T-helper 9 cell (primary cell): ENCODE data around the gene GATA5.
"Not testable (repeated sequence)": the region's sequence is repeated elsewhere in the genome, so short reads cannot be mapped to it uniquely, and the experiment has no call there.

Source experiments
- DNase-seq: peaks from one replicate; pipeline ENCODE4 v3.0.0-alpha.2; 2020

GATA5 gene

DNA sequence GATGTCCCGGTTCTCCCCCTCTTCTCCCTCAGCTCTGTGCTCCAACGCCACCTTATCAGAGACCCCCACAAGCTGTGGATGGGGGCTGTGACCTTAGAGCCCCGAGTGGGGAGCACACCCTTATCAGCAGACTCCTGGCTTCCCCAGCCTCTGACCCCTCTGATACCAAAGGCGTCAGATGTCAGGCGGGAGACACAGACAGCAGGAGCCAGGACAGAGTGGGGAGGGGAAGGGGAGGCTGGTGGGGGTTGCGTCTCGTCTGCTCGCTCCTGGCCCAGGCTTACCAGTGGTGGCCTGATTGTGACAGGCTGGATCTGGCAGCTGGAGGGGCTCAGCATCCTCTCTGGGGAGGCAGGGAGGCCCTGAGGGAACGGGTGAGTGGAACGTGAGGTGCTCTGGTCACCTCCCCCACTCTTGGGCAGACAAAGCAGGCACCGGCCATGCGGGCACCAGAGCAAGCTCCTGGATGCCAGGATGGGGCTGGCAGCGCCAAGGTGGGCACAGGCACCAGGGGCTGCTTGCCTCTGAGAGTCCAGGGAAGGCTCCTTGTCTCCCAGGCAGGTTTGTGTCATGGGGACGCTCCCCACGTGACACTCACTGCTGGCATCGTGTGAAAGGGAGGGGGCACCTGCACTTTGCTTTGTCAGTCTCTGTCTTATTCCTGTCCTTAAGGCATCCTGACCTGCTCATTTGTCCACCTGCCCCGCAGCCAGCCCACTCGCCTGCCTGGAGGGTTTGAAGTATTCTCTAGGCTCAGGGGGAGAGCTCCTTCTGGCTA, 27.8 kb upstream of the GATA5 start:
- DNase-seq = no peak

DNA sequence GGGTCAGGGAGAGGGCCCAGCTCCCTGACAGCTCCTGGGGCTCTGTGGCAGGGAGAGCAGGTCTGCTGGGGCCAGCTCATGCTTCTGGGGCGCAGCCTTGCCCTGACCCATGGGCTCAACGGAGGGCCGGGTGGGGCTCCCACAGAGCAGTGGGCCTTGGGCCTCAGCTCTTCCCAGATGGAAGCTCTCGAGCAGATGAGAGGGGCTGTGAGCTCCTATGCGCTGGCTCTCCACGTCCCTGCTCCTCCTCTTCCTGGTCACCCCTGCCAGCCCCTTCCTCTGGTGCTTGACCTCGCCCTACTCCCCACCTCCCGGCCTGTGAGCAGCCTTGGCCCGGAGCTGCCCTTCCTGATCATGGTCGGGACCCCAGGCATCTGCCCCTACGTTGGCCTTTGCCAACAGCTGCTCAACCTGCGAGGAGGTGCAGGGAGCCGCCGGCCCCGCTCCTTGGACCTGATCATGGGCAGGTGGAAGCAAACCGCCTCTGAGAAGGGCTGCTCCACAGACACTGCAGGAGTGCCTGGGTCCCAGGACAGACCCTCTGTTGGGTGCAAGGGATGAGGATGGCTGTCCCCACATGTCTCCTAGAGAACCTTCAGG, 26.8 kb upstream of the GATA5 start:
- DNase-seq = no peak

DNA sequence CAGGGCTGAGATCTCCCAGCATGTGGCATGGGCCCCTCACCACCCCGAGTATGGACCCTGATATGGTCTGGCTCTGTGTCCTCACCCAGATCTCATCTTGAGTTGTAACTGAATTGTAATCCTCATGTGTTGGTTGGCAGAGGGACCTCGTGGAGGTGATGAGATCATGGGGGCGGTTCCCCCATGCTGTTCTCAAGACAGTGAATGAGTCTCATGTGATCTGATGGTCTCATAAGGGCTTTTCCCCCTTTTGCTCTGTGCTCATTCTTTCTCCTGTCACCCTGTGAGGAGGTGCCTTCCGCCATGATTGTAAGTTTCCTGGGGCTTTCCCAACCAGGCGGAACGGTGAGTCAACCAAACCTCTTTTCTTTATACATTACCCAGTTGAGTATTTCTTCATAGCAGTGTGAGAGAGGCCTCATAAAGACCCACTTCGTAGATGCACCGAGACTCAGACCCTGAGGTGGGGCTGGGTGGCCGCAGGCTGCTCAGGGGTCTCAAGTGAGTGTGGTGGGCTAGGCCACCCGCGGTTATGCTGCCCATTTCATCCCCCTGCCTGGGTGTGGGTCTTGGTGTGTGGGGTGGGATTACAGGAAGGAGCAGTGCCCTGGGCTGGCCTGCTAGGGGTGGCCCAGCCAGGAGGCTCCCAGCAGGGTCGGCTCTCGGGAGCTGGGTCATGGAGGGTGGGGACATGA, 26.2 kb upstream of the GATA5 start:
- DNase-seq = peak; percentile 21

DNA sequence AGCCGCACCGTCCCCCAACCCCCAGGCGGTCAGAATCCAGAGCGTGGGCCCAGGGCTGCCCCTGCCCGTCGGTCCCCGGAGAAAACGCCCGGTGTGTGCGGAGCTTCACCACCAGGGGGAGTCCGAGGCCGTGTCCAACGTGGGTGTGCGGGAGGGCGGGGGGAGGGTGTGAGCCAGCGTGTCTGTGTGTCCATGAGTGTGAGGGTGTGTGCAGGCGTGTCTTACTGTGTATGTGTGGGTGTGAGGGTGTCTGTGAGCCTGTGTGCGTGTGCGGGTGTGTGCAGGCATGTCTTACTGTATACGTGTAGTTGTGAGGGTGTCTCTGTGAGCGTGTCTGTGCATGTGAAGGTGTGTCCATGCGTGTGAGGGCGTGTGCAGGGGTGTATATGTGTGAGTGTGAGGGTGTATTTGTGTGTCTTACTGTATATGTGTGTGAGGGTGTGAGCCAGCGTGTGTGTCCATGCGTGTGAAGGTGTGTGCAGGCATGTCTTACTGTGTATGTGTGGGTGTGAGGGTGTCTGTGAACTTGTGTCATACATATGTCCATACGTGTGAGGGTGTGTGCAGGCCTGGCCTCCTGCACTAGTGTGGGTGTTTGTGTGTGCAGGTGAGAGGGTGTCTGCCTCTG, 24.6 kb upstream of the GATA5 start:
- peak; percentile 84 for DNase-seq

DNA sequence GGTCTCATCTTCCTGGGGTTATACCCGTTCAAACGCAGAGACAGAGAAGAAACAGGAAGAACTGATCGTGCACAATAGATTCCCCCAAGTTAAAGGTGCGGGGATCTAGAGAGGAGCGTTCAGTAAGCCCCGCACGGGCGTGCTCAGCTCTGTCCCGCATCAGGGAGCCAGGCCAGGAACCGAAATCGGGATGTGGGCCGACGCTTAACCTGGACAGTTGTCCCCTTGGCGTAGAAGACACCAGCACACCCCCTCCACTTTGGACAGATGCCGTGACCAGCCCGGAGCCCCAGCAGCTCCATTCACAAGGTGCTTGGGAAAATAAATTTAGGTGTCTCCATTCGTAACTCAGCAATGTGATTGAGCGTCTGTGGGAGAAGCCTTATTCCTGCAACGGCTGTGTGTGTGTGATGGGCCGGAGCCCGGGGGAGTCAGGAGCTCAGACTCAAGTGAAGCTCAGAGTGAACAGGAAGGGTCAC, 24.0 kb upstream of the GATA5 start:
- no peak for DNase-seq

DNA sequence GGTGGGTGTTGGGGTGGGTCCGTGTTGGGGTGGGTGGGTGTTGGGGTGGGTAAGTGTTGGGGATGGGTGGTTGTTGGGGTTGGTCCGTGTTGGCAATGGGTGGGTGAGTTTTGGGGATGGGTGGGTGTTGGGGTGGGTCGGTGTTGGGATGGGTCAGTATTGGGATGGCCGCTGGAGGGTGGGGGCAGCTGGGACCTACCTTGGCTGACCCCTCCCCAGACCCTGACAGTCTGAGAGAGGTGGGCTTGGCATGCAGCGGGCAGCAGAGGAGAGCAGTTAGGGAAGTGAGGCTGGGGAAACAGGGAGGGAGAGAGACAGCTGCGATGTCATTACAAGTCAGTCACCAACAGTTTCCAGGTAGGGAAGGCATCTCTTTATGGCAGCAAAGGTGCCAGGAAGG, 23.1 kb upstream of the GATA5 start:
- DNase-seq = no peak

DNA sequence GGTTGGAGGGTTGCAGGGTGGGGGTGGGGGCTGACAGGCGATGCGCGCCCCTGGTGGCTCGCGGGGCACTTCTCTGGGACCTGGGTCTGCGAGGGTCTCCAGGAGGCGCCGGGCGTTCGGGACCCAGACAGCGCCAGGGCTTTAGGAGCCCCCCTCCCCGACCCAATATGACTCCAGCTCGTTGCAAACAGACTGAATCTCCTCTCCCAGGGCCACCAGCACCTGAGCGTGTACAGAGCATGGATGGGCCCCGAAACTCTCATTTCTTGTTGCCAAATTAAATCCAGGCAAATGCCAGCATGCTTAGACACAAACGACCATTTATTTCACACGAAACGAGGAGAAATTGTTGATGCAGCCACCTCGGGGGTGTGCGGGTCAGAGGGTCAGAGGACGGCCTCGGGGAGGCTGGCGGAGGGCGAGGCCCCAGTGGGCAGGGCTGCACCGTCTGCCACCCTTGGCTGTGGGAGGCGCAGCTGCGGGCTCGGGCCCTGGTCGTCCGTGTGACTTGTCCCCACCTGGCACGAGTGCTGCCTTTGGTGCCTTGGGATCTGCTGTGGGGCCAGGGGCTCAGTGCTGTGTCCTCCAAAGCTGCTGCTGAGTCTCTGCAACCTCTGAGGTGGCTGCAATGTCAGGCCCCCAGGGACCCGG, 20.9 kb upstream of the GATA5 start:
- peak; percentile 15 for DNase-seq

DNA sequence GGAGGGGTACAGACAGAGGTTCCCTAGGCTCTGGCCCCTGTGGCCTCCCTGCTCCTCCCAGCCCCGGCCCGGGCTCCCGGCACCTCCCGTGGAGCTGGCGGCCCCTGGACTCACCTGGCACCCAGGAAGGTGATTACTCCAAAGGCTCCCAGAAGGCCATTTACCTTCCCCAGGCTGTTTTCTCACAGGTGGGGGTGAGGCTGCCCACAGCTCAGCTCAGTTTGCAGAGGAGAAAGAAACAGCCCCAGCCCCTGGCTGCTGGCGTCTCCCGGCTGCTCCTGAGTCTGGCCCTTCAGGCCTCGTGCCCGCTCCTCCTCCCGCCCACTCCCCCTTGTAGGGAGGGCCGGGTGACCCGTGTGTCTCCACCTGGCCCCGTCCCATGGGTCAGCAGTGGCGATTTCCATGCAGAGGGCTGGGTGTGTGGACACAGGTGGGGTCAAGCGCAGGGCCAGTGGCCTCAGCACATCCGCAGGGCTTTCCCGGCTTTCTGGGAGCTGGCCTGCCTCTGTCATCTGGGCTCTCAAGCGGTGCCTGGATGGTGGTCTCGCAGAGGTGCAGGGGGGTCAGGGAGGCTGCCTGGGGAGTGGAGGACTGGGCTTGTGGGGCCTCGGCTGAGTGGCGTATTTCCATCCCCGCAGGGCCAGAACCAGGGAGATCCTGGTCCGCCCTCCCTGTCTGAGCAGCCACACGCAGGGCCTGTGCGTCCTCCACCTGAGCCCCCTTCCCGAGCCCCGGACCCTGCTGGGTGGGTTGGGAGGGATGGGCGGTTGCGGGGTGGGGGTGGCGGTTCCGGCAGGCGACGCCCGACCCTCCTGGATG, 20.2 kb upstream of the GATA5 start:
- DNase-seq = no peak

DNA sequence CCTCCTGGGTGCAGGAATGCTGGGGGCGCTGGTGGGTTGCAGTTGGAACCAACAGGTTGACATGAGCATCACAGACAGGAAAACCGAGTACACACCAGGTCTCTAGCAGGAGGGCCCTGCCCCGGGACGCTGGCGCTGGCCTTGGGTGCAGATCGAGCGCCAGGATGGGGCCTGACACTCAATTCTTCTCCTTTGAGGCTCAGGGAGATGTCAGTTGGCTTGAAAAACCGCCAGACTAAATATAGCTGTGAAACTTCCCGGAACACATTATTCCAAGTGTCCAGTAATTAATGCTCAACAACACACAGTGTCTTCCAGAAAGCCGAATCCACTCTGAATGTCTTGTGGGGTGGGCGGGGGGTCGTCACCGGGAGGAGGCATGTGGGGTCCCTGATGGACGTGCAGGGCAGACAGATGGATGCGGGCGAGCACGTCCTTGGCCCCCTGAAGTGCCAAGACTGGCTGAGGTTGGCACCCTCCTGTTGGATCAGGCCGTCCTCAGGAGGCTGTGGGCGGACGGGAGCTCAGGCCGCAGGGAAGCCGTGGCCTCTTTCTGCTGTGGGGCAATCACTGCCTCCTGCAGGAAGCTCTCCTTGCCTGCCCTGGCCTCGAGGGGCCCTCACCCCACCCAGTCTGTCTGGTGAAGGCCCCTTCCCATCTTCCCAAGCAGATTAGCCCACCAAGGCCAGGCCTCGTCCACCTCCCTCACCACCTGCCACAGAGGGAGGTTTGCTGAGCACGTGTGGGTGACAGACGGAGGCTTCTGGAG, 19.4 kb upstream of the GATA5 start:
- no peak for DNase-seq

DNA sequence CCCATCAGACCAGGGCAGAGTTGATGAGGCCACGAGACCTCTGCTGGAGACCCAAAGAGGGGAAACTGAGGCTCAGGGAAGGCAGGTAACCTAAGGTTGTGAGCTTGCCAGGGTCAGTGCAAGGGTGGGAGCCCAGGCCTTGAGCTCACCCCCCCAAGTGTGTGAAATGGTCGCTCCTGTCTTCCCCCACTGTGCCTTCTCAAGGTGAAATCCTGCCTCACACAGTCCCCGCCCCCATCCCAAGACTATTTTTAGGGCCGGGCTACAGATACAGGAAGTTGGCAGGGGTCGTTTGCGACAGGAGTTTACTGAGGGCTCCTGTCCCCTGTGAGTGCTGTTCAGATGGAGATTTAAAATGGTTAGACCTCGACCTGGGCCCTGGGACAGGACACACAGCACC, 18.7 kb upstream of the GATA5 start:
- DNase-seq = no peak

DNA sequence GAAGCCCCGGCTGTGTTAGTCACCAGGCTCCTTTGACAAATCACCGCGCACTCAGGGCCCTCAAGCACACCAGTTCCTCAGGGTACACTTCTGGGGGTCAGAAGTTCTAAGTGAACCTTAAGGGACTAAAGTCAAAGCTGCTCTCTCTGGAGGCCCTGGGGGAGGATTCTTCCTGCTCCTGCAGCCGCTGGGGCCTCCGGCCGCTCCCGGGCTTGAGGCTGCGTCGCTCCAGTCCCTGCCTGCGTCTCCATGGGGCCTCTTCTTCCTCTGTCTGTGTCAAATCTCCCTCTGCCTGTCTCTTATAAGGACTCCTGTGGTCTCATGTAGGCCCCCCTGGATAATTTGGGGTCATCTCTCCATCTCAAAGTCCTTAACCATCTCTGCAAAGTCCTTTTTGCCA, 18.1 kb upstream of the GATA5 start:
- DNase-seq = no peak

DNA sequence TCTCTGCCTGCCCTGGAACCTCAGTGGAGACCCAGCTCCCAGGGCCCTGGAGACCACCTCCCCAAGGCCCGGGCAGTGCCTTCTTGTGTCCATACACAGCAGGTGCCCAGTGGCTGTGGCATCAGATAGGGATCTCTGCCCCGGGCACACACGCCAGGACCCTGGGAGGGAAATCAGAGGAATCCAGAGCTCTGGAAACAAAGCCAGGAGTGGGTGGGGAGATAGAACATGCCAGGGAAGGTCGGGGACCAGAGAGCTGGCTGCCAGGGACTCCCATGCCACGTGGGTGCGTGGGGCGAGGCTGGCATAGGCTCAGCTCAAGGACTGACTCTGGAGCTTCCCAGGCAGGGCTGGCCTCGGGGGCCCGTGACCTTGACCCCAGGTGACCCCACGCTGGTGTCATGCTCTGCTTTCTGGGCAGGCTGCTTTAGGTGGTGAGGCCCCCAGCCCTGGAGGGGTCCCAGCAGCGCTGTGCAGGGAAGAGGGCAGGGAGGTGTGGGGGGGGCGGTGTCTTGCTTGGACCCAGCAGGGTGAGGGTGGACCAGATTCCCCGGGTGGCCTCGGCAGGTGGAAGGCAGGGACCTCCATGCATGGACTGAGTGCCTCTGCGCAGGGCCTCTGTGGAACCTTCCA, 17.6 kb upstream of the GATA5 start:
- no peak for DNase-seq

DNA sequence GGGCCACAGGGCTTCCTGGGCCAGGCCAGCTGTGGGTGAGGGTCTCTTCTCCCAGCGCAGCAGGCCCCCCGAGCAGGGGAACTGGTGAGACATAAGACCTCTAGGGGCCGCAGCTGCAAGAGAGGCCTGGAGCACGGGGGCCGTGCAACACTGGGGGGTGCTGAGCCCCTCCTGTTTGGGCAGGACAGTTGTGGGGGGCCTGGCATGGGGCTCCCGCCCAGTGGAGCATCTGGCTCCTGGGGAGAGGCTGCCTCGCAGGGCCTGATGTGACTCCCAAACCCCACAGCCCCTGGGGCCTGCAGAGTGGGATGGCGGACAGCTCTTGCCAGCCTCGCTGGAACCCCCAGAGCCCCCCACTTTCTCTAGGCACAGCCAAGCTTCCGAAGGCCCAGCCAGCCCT, 16.9 kb upstream of the GATA5 start:
- no peak for DNase-seq

DNA sequence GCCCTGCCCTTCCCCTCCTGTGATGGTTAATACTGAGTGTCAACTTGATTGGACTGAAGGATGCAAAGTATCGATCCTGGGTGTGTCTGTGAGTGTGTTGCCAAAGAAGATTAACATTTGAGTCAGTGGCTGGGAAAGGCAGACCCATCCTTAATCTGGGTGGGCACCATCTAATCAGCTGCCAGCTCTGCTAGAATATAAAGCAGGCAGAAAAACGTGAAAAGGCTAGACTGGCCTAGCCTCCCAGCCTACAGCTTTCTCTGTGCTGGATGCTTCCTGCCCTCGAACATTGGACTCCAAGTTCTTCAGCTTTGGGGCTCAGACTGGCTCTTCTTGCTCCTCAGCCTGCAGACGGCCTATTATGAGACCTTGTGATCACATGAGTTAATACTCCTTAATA, 15.0 kb upstream of the GATA5 start:
- not testable (repeated sequence) for DNase-seq

DNA sequence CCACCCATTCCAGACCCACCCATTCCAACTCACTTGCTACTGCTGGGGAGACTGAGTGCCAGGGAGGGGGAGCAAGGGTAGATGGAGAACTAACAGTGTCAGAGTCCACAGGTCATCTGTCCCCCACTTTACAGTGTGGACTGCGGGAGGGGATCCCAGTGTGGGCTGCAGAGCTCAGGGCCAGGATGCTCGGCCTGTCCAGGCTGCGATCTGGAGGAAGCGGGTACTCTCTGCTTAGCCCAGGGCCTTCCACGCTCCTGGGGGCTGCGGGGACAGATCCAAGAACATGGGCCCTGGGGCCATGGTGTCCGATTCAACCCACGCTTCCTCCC, 14.1 kb upstream of the GATA5 start:
- DNase-seq = no peak

DNA sequence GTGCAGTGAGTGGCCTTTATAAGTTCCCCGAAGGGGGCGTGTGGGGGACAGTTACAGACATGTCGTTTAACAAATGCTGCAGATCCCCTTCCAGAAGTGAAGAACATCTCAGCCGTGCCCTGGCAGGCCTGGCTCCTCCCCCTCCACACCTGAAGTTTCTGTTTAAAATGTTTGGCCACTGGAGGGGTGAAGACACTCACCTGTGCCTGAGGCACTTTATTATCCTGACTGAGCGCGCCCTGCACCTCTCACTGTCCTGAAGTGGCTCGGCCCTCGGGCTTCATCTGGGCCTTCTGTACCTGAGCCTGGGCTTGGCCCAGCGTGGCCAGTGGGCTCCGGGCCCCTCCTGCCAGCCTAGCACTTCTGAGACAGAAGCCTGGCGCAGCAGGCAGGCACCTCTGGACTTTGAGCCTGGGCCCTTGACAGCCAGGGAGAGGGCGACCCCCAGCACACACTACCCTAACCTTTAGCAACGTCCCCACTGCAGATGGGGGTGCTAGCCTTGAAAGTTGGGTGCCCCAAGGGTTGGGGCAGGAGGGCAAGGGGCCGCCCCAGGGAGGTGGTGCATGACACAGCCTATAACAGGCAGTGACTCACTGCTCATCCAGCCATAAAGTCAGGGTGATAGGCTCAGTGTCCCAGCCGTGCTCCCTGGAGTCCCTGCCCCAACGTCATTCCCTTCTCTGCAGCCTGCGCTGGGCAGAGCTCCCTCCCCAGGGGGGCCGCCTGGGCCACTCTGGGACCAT, 13.6 kb upstream of the GATA5 start:
- no peak for DNase-seq

DNA sequence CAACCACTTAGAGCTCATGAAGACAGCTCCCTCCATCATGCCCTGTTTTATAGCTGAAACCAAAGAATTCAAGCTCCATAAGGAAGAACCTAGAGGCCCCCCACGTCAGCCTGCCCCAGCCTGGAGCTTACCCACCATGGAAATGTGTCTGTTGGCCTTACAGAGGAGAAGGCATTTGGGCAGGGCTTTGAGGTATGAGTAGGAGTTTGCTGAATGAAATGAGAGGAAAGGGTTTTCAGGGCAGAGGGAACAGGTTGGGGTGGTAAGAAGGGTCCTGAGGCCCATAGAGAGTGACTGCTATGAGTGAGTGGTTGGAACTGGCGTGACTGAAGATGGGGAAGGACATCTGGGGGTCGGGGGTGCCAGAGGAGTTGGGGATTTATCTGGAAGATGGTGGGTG, 12.7 kb upstream of the GATA5 start:
- DNase-seq = no peak

DNA sequence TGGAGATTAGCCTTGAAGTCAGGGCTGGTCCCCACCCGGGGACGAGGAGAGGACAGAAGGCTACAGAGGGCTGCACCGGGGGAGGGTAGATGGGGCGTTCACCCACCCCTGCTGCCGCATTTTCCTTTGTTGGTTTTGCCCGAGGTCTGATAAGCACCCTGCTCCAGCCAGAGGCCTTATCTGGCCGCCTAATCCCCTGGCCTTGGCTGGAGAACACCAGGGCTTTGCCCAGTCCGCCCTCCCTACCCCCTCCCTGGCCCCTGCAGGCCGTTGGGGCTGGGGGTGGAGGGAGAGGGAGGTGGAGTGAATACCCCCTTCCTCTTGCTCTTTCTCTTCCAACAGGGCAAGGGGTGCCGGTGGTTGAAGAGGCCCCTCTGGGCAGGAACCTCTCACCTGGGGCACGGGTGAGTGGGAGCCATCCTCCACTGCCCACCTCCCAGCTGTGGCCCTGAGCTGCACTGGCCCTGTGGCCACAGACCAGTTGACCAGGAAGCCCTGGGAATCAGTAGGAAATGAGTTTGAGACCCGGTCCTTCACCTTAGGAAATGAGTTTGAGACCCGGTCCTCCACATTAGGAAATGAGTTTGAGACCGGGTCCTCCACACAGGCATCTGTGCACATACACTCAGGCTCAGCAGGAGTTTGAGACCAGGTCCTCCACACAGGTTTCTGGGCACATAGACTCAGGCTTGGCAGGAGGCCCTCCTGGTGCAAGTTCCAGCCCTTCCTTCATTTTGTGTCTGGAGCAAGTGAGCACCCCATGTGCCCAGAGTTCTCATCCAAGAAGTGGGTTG, 12.0 kb upstream of the GATA5 start:
- no peak for DNase-seq

DNA sequence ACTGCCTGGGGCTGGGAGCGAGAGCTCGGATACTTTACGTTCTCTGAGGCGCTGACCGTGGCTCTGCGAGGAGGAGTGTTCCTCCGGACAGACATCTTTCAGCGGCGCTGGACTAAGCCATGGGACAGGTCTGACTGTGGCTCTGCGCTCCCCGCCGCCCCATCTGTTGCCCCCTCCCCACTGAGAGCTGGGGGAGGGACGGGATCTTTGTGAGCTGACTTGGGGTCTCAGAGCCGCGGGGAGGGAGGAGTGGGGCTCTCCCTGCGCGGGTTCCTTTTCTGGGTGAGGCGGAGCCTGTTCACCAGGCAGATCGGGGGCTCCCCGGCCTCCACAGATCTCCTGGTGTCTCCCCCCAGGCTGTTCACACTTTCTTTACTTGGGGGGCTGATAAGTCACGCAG, 11.3 kb upstream of the GATA5 start:
- DNase-seq = no peak
